ENCODE results near the gene LCMT2. TPM values are rescaled to one million over a fixed set of nuclear protein-coding genes. Genes with fewer than 3 reads are reported as not detected.

LCMT2 gene
- total RNA-seq, 1 experiment from 2014 or later = 17.4 TPM

DNA sequence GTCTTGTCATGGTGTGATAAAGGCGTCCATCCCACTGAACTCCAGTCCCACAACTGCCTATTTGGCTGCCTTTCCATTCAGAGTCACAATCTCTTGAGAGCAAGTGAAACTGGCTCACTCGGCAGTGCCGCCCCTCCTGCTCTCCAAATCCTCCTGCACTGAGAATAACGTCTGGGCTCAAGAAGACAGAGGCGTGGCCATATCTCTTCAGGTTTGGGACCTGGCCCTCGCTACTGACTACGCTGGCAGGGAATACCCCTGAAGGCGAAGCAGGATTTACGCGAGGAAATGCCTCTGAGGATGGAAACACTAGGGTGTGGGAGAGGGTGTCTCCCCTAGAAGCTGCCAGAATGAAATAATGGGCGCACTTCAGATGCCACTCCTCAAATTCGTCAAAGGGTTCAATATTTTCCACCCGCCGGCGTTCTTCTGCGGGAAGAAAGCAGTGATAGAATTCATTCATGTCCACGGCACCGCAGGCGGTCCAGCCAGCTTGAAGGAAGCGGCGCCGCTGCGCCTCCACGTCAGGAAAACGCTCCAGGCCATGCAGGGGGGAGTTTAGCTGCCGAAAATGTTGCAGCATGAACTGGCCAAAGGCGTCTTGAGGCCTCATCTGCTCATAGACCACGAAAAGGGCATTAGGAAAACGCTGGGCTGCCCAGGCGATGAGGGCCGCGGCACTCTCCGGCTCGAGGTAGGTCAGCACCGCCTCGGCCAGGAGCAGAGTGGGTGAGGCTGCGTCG, 985 bp downstream of the LCMT2 start:
- Histone ChIP-seq H3K4me1 (replicated peaks) (peaks cover 22% of the 10 kb centered on the region), H3K27me3 (replicated peaks) (no peaks in the 10 kb centered on the region), H3K4me3 (peak overlapping the region; percentile 78), H3K36me3 (peaks cover 41% of the 10 kb centered on the region), H3K9me3 (replicated peaks) (no peaks in the 10 kb centered on the region), H3K27ac (peak overlapping the region; percentile 88)
- DNase-seq (ENCODE audit: low read depth in 1 of 2, low spot score in 2 of 2) = no peak

DNA sequence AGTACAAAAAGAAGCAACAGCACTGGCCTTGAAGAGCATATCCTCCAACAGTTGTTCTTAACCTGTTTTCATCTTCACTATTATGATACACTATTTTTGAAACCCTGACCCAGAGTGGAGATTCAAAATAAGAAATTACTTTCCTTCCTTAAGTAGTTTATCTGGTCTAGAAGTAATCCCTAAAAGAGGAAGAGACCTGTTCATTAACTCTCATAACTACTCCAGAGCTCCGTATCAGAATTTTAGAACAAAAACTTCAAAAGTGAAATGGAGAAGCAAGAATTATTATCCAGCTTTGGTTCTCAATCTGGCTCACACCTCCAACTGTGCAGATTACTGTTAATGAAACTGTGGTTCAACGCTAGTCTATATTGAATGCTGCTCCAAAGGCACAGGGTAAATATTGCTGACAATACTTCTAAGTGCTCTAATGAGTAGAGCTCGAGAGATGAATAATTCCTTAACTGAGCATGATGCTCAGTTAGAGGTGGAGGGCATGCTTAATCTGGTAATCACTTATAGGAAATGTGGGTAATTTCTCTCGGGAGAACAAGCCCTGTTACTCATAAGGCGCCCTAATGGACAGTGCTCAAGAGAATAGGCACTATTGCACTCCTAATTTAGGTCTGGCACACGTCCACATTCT, 5.2 kb downstream of the LCMT2 start:
- peaks cover 30% of the 10 kb centered on the region for H3K36me3 ChIP-seq
- peaks cover 16% of the 10 kb centered on the region for H3K4me1 ChIP-seq (replicated peaks)
- DNase-seq (ENCODE audit: low read depth in 1 of 2, low spot score in 2 of 2) = no peak
- no peaks in the 10 kb centered on the region for H3K27me3 ChIP-seq (replicated peaks)
- no peak overlapping the region for H3K4me3 ChIP-seq
- no peaks in the 10 kb centered on the region for H3K9me3 ChIP-seq (replicated peaks)
- no peak overlapping the region for H3K27ac ChIP-seq

DNA sequence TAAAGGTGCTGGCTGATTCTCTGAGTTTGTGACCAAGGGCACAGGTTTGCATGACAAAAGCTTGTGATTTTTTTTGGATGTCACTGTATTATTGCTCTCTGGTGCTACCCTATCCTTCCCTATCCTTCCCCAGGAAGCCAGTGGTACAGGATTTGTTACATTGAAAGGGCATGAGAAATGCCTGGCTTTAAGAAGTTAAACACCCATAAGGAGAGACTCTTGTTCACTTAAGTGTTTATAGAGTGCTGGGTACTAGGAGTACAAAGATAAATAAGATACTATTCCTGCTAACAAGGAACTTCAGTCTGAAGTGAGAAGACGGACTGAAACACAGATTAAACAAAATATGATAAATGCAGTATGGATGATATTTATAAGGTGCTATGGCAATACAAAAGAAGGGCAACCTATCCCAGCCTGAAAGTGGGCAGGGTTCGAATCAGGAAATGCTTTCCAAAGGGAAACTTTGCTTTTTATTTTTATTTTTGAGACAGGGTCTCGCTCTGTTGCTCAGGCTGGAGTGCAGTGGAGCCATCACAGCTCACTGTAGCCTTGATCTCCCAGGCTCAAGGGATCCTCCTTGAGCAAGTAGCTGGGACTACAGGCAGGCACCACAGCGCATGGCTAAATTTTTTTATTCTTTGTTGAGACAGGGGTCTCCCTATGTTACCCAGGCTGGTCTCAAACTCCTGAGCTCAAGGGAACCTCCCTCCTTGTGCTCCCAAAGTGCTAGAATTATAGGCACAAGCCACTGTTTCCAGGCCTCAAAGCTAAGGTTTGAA, 11.2 kb downstream of the LCMT2 start:
- DNase-seq (ENCODE audit: low read depth in 1 of 2, low spot score in 2 of 2) = no peak
- Histone ChIP-seq H3K27ac (no peak overlapping the region), H3K27me3 (replicated peaks) (no peaks in the 10 kb centered on the region), H3K36me3 (no peaks in the 10 kb centered on the region), H3K9me3 (replicated peaks) (no peaks in the 10 kb centered on the region), H3K4me1 (replicated peaks) (peaks cover 20% of the 10 kb centered on the region), H3K4me3 (no peak overlapping the region)

DNA sequence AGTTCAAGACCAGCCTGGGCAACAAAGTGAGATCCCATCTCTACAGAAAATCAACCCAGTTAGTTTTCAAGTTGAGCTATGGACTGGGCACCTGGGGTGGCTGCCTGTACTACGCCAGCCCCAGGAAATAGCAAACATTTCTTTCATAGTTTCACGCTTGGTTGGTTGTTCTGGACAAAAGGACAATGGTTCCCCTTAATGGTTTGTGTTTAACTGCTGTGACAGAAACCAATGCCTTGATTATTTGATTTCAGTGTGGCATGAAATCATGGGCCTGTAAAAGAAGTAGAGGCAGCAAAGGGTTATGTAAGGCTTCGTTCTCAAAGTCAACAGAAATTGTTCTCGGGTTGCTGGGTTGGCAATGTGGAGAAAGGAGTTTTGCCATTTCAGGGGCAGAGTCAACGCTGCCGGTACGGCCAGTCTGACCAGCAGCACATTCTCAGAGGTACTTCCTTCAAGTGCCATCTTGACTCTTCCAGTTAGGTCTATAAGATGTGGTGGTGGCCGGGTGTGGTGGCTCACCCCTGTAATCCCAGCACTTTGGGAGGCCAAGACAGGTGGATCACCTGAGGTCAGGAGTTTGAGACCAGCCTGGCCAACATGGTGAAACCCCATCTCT, 12.7 kb downstream of the LCMT2 start:
- Histone ChIP-seq H3K27me3 (replicated peaks) (no peaks in the 10 kb centered on the region), H3K36me3 (no peaks in the 10 kb centered on the region), H3K4me1 (replicated peaks) (peaks cover 20% of the 10 kb centered on the region), H3K27ac (peak overlapping the region; percentile 47), H3K4me3 (no peak overlapping the region), H3K9me3 (replicated peaks) (no peaks in the 10 kb centered on the region)
- peak in 1 of 2 experiments; percentile 56 for DNase-seq (ENCODE audit: low read depth in 1 of 2, low spot score in 2 of 2)

DNA sequence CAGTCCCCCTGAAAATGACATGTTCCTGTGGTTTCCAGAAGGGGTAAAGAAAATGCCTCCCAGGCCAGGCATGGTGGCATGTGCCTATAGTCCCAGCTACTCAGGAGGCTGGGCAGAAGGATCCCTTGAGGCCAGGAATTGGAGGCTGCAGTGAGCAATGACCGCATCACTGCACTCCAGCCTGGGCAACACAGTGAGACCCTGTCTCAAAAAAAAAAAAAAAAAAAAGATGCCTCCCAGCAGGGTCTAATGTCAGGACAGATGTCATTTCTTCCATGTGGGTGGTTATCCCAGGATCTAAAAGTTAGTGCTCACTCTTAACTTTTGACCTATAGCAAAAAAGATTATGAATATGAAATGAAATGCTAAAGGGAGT, 13.4 kb downstream of the LCMT2 start:
- Histone ChIP-seq H3K9me3 (replicated peaks) (no peaks in the 10 kb centered on the region), H3K4me3 (no peak overlapping the region), H3K27ac (peak overlapping the region; percentile 47; the same call in 1 of the 2 replicates), H3K36me3 (no peaks in the 10 kb centered on the region), H3K4me1 (replicated peaks) (peaks cover 20% of the 10 kb centered on the region), H3K27me3 (replicated peaks) (no peaks in the 10 kb centered on the region)
- no peak for DNase-seq (ENCODE audit: low read depth in 1 of 2, low spot score in 2 of 2)

DNA sequence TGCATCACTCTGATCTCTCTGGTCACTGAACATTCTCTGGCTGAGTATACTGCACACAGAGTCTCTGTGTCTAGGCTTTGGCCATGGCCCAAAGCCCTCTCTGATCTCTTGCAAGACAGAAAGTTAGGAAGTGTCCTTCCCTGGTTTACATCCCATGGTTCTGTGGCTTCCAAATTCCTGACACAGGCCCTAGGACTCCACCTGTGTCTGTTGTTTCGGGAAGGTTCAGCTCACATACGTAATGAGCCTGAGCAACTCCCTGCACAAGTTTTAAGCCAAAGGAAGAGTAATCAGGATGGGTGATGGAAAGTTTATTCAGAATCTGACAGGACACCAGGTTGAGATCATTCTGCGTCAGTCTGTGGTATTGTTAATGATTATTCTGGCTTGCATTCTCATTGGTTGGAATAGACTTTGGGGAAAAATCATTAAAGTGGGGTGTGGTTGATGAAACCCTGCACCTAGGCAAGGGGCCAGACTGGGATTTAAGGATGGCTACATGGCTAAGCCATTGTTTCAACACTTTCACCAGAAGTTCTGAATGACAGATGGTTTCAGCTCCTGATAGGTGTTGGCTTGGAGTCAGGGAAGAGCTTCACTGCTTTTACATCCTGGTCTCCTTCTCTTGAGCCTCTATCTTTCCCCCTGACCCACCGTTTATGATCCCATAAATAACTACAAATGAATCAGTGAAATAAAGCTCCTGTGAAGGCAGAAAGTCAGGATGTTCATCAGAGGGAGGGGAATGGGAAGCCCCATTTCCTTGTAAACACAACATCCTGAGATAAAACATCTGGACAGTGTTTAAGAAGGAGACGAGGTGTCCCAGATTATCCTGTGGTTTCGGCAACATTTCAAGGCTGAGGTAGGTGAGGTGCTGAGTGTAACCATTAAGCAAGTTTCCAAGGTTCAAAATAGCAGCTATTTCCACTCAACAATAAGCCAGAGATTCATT, 14.1 kb downstream of the LCMT2 start:
- peaks cover 20% of the 10 kb centered on the region for H3K4me1 ChIP-seq (replicated peaks)
- H3K9me3 ChIP-seq (replicated peaks) = no peaks in the 10 kb centered on the region
- no peaks in the 10 kb centered on the region for H3K36me3 ChIP-seq
- H3K4me3 ChIP-seq = no peak overlapping the region
- DNase-seq (ENCODE audit: low read depth in 1 of 2, low spot score in 2 of 2) = no peak
- no peak overlapping the region for H3K27ac ChIP-seq
- H3K27me3 ChIP-seq (replicated peaks) = no peaks in the 10 kb centered on the region

DNA sequence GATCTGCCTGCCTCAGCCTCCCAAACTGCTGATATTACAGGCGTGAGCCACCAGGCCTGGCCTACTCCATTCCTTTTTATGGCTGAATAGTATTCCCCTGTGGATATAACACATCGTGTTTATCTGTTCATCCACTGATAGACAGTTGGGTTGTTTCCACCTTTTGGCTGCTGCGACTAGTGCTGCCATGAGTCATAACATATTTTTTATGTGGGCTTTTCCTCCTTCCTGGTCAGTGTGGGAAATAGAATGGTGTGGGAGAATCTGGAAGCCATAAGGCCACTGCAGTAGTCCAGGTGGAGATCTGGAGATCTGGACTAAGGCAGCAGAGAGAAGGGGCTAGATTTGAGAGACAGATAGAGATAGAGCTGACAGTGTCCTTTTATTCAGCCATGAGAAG, 16.2 kb downstream of the LCMT2 start:
- H3K27ac ChIP-seq = no peak overlapping the region

DNA sequence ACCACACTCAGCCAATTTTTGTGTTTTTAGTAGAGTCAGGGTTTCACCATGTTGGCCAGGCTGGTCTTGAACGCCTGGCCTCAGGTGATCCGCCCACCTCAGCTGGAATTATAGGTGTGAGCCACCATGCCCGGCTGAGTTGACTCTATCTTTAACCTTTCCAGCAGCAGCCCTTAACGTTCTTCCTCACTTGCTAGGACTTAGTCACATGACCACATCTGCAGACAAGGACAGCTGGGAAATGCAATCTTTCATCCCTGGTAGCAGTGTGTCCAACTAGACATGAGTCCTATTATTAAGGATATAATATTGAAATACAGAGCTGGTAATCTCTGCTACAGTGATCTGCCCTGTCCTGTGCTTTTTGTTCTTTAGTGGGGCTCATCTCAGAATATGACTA, 18.0 kb downstream of the LCMT2 start:
- Histone ChIP-seq H3K4me1 (replicated peaks) (peaks cover 12% of the 10 kb centered on the region), H3K27ac (no peak overlapping the region), H3K27me3 (replicated peaks) (peaks cover 16% of the 10 kb centered on the region), H3K36me3 (no peaks in the 10 kb centered on the region), H3K9me3 (replicated peaks) (no peaks in the 10 kb centered on the region), H3K4me3 (no peak overlapping the region)
- no peak for DNase-seq (ENCODE audit: low read depth in 1 of 2, low spot score in 2 of 2)

More for the DNA sequence above, 16.2 kb downstream of the LCMT2 start:
- H3K4me3 ChIP-seq = no peak overlapping the region
- H3K9me3 ChIP-seq (replicated peaks) = no peaks in the 10 kb centered on the region
- no peak for DNase-seq (ENCODE audit: low read depth in 1 of 2, low spot score in 2 of 2)
- H3K36me3 ChIP-seq = no peaks in the 10 kb centered on the region
- peaks cover 20% of the 10 kb centered on the region for H3K4me1 ChIP-seq (replicated peaks)
- H3K27me3 ChIP-seq (replicated peaks) = peaks cover 8% of the 10 kb centered on the region; the same call in 1 of the 2 replicates

DNA sequence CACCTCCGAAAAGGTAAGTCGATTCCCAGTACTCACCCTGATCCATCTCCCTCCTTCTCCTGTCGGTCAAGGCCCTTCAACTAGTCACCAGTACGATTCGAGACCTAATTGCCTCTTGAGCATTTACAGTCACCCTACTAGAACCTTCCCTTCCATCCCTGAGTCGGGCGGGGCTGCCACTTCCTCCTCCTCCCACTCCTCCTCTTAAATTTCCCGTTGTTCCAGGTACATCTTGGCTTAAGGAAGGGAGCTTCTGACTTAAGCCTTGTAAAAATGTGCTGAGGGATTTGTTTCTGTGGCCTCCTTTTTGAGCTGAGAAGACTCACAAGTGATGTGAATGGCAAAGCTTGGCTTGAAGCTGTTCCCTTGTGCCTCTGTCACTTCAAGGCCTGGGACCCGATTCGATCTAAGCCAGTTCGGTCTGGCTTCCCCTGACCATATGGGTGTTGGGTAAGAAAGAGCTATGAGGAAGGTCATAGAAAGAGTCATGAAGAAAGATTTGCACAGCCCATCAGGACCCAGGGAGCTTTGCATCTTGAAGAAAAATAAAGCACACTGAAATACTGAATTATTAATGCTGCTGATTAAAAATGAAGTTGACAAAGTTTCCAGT, 28.1 kb downstream of the LCMT2 start, which contains the start of gene TGM7:
Gene TGM7, minus strand, starts transcription at position 51 of the 613 bp plus-strand sequence.
- no peak within 1 kb of the TSS for H3K27ac ChIP-seq
- H3K27me3 ChIP-seq (replicated peaks) = peaks cover 5% of the 10 kb centered on the region
- no peak within 1 kb of the TSS for H3K4me3 ChIP-seq
- H3K36me3 ChIP-seq = no peaks in the 10 kb centered on the region
- peaks cover 4% of the 10 kb centered on the region; the same call in 1 of the 2 replicates for H3K4me1 ChIP-seq (replicated peaks)
- no peaks in the 10 kb centered on the region for H3K9me3 ChIP-seq (replicated peaks)
- no peak for DNase-seq (ENCODE audit: low read depth in 1 of 2, low spot score in 2 of 2)

DNA sequence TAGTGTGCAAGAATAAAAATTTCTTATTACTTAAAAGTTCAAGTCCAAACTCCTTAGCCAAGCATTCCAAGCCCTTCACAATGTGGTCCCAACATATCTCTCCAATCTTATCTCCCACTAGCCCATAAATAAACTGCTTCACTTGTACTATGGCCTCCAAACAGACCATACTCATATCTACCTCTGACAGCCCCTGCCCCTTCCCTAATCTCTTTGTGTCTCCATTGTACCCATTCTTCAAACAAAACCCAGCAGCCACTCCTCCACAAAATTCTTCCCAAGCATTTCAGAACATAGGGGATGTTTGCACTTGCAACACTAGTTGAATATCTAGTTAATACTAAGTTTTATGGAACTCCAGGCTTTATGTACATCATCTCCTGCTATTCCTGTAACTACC, 30.5 kb downstream of the LCMT2 start:
- Histone ChIP-seq H3K9me3 (replicated peaks) (no peaks in the 10 kb centered on the region), H3K4me1 (replicated peaks) (peaks cover 4% of the 10 kb centered on the region; the same call in 1 of the 2 replicates), H3K36me3 (no peaks in the 10 kb centered on the region), H3K27ac (no peak overlapping the region), H3K27me3 (replicated peaks) (peaks cover 5% of the 10 kb centered on the region; the same call in 1 of the 2 replicates), H3K4me3 (no peak overlapping the region)
- no peak for DNase-seq (ENCODE audit: low read depth in 1 of 2, low spot score in 2 of 2)

DNA sequence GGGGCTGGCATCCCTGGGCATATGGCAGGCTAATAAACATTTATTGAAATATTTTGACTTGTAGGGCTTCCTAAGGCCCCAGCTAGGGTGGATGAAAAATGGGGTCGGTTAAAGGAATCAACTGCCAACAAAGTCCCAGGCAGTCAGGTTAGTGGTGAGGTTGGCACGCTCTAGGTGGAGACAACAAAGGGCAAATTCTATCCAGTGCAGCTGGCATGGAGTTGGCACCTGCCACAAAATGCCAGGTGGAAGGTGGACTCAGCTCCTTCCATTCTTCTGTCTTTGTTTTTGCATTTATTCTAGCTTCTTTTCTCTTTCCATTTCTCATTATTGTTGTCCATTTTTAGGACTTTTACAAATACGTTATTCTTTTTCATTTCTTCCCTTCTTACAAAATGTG, 31.0 kb downstream of the LCMT2 start:
- H3K36me3 ChIP-seq = no peaks in the 10 kb centered on the region
- no peak overlapping the region for H3K4me3 ChIP-seq
- H3K4me1 ChIP-seq (replicated peaks) = peaks cover 4% of the 10 kb centered on the region; the same call in 1 of the 2 replicates
- DNase-seq (ENCODE audit: low read depth in 1 of 2, low spot score in 2 of 2) = no peak
- H3K9me3 ChIP-seq (replicated peaks) = no peaks in the 10 kb centered on the region
- no peak overlapping the region for H3K27ac ChIP-seq
- H3K27me3 ChIP-seq (replicated peaks) = peaks cover 5% of the 10 kb centered on the region; the same call in 1 of the 2 replicates

DNA sequence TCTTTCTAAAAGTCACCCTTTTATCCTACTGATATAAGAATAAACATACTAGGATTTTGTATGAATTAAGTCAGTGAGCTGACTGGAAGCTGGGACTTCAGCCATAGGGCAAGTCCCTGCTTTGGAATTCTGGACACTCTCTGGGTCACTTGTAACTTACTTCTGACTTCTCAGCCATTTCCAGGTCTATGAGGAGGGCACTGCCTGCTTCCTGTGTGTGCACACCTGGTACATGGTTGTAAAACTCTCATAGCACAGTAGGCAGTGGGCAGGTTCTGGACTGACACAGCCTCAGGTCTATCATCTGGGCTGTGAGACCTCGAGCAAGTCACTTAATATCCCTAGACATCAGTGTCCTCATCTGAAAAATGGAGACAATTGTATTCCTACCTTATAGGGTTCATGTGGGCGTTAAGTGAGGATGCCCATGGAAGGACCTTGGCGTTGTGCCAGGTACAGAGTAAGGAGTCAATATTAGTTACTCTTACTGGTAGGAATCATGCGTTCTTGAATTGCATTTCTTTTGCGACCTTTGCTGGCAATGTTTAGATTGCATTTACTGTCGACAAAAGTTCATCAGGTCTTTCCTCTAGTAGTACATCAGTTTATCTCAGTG, 36.2 kb downstream of the LCMT2 start:
- Histone ChIP-seq H3K27ac (no peak overlapping the region), H3K9me3 (replicated peaks) (no peaks in the 10 kb centered on the region), H3K4me3 (no peak overlapping the region), H3K36me3 (no peaks in the 10 kb centered on the region), H3K4me1 (replicated peaks) (no peaks in the 10 kb centered on the region), H3K27me3 (replicated peaks) (peaks cover 15% of the 10 kb centered on the region)
- no peak for DNase-seq (ENCODE audit: low read depth in 1 of 2, low spot score in 2 of 2)

Data from SJSA1 (cell line).